ENCODE measurements around the gene RCOR1. TPM values are rescaled to one million over a fixed set of nuclear protein-coding genes. Genes with fewer than 3 reads are reported as not detected.

The RCOR1 gene
- total RNA-seq, 1 donor from 2014 or later: 11.0 TPM

- Histone ChIP-seq H3K4me1 (no peaks in the 10 kb centered on the region), H3K27ac (replicated peaks) (no peak overlapping the region), H3K9me3 (replicated peaks) (no peaks in the 10 kb centered on the region), H3K27me3 (ENCODE audit: low read depth) (no peaks in the 10 kb centered on the region), H3K4me3 (no peak overlapping the region), H3K36me3 (peaks cover 7% of the 10 kb centered on the region)
- intact Hi-C loops (cut with micrococcal nuclease): no loop called here
- TF ChIP-seq CTCF (IDR thresholded peaks at IDR 0.05; ENCODE audit: borderline replicate concordance): no peak
- no peak for DNase-seq
These were observed 142.0 kb downstream of the RCOR1 start for GRCh38 chr14:102734436-102734835.

GRCh38 chr14:102736956-102737355 lies 144.5 kb downstream of the RCOR1 start:
- Histone ChIP-seq H3K36me3 (peaks cover 7% of the 10 kb centered on the region), H3K4me3 (no peak overlapping the region), H3K27ac (replicated peaks) (no peak overlapping the region), H3K27me3 (ENCODE audit: low read depth) (no peaks in the 10 kb centered on the region), H3K4me1 (no peaks in the 10 kb centered on the region), H3K9me3 (replicated peaks) (peaks cover 18% of the 10 kb centered on the region)
- DNase-seq: no peak
- no peak for TF ChIP-seq CTCF (IDR thresholded peaks at IDR 0.05; ENCODE audit: borderline replicate concordance)
- intact Hi-C loops (cut with micrococcal nuclease): no loop called here

- intact Hi-C loops (cut with micrococcal nuclease): no loop called here
- Histone ChIP-seq H3K27me3 (ENCODE audit: low read depth) (no peaks in the 10 kb centered on the region), H3K27ac (replicated peaks) (no peak overlapping the region), H3K36me3 (peaks cover 7% of the 10 kb centered on the region), H3K9me3 (replicated peaks) (peaks cover 23% of the 10 kb centered on the region), H3K4me3 (no peak overlapping the region), H3K4me1 (no peaks in the 10 kb centered on the region)
- no peak for TF ChIP-seq CTCF (IDR thresholded peaks at IDR 0.05; ENCODE audit: borderline replicate concordance)
- DNase-seq: no peak
These were observed 145.2 kb downstream of the RCOR1 start for GRCh38 chr14:102737402-102738372.

GRCh38 chr14:102738373-102739189 lies 146.1 kb downstream of the RCOR1 start:
- no peak for DNase-seq
- Histone ChIP-seq H3K36me3 (peaks cover 6% of the 10 kb centered on the region), H3K27ac (replicated peaks) (no peak overlapping the region), H3K27me3 (ENCODE audit: low read depth) (no peaks in the 10 kb centered on the region), H3K4me3 (no peak overlapping the region), H3K9me3 (replicated peaks) (peaks cover 26% of the 10 kb centered on the region), H3K4me1 (no peaks in the 10 kb centered on the region)
- intact Hi-C loops (cut with micrococcal nuclease): no loop called here
- TF ChIP-seq CTCF (IDR thresholded peaks at IDR 0.05; ENCODE audit: borderline replicate concordance): no peak

GRCh38 chr14:102739190-102739469 lies 146.7 kb downstream of the RCOR1 start:
- no peaks in the 10 kb centered on the region for H3K27me3 ChIP-seq (ENCODE audit: low read depth)
- H3K9me3 ChIP-seq (replicated peaks): peaks cover 26% of the 10 kb centered on the region
- H3K36me3 ChIP-seq: peaks cover under 1% of the 10 kb centered on the region
- no peak for DNase-seq
- no peaks in the 10 kb centered on the region for H3K4me1 ChIP-seq
- no peak for TF ChIP-seq CTCF (IDR thresholded peaks at IDR 0.05; ENCODE audit: borderline replicate concordance)
- H3K4me3 ChIP-seq: no peak overlapping the region
- intact Hi-C loops (cut with micrococcal nuclease): no loop called here
- no peak overlapping the region for H3K27ac ChIP-seq (replicated peaks)
